NCI-H345 treated with DMSO at 0.1 percent for 48 hours (cell line): Measurements from ENCODE around the gene SERGEF.
A peak's percentile ranks its signal among the peaks of the same experiment; 100 is the strongest.
"Not testable (repeated sequence)": the region's sequence is repeated elsewhere in the genome, so short reads cannot be mapped to it uniquely, and the experiment has no call there.

Experiments
- DNase-seq: peaks from one replicate; lab custom pipeline; 2025; ENCODE audit not compliant: unreplicated experiment; lab: John Stamatoyannopoulos, UW

Gene SERGEF

GRCh38 chr11:18000760-18001159 is 12.1 kb downstream of the SERGEF start:
- DNase-seq: no peak

- not testable (repeated sequence) for DNase-seq
Measured at GRCh38 chr11:18000128-18000527, 12.7 kb downstream of the SERGEF start.

- DNase-seq: no peak
Measured at GRCh38 chr11:17992916-17993315, 19.9 kb downstream of the SERGEF start.

- peak; percentile 50 for DNase-seq
Measured at GRCh38 chr11:17991783-17992433, 20.9 kb downstream of the SERGEF start.

- no peak for DNase-seq
Measured at GRCh38 chr11:17989306-17989705, 23.5 kb downstream of the SERGEF start.

GRCh38 chr11:17988465-17988864 is 24.4 kb downstream of the SERGEF start:
- DNase-seq: peak; percentile 69

- DNase-seq: no peak
Measured at GRCh38 chr11:17987826-17988225, 25.0 kb downstream of the SERGEF start.

- DNase-seq: no peak
Measured at GRCh38 chr11:17986711-17987220, 26.1 kb downstream of the SERGEF start.

GRCh38 chr11:17986007-17986710 is 26.7 kb downstream of the SERGEF start:
- DNase-seq: no peak

GRCh38 chr11:17985517-17985916 is 27.3 kb downstream of the SERGEF start:
- peak; percentile 15 for DNase-seq

GRCh38 chr11:17983569-17983968 is 29.3 kb downstream of the SERGEF start:
- no peak for DNase-seq

GRCh38 chr11:17979770-17980371 is 33.0 kb downstream of the SERGEF start:
- peak; percentile 59 for DNase-seq

GRCh38 chr11:17978553-17979287 is 34.1 kb downstream of the SERGEF start:
- DNase-seq: peak; percentile 28

- DNase-seq: no peak
Measured at GRCh38 chr11:17976651-17977050, 36.2 kb downstream of the SERGEF start.

- no peak for DNase-seq
Measured at GRCh38 chr11:17974246-17974645, 38.6 kb downstream of the SERGEF start.

- DNase-seq: no peak
Measured at GRCh38 chr11:17972987-17973386, 39.9 kb downstream of the SERGEF start.

- DNase-seq: no peak
Measured at GRCh38 chr11:17968206-17968605, 44.6 kb downstream of the SERGEF start.

- DNase-seq: no peak
Measured at GRCh38 chr11:17967661-17968060, 45.2 kb downstream of the SERGEF start.

- DNase-seq: no peak
Measured at GRCh38 chr11:17960091-17960490, 52.8 kb downstream of the SERGEF start.

- DNase-seq: no peak
Measured at GRCh38 chr11:17958446-17958845, 54.4 kb downstream of the SERGEF start.
